MM.1S (cell line): Measurements from ENCODE around the gene CEMP1.

Source experiments
- DNase-seq: peaks from one replicate; pipeline ENCODE4 v3.0.0-alpha.2; 2015
- H2AFZ ChIP-seq: fragments of 300-600 bp; sonication (generic); 2 replicates; pipeline ENCODE4 v1.6.0; 2016; ENCODE audit warnings: antibody characterized with exemption, low read length
- H3F3A ChIP-seq: fragments of 300-600 bp; sonication (generic); 2 replicates; pipeline ENCODE4 v1.6.1; 2016; ENCODE audit warnings: mild to moderate bottlenecking, antibody characterized with exemption, low read length, moderate library complexity, mixed read lengths; ENCODE audit not compliant: insufficient read depth
- H3K27ac ChIP-seq: fragments of 300-600 bp; sonication (generic); 2 replicates; pipeline ENCODE4 v1.5.1; 2016; ENCODE audit warnings: mild to moderate bottlenecking, low read length
- H3K27me3 ChIP-seq: fragments of 300-600 bp; sonication (generic); replicated peaks from 2 replicates; pipeline ENCODE4 v1.6.0; 2016; ENCODE audit warnings: low read length; ENCODE audit not compliant: insufficient read depth
- H3K36me3 ChIP-seq: fragments of 300-600 bp; sonication (generic); replicated peaks from 2 replicates; pipeline ENCODE4 v1.6.1; 2016; ENCODE audit warnings: mild to moderate bottlenecking, low read length, mixed read lengths; ENCODE audit not compliant: insufficient read depth
- H3K4me1 ChIP-seq: fragments of 300-600 bp; sonication (generic); 2 replicates; pipeline ENCODE4 v1.6.1; 2016; ENCODE audit warnings: low read length, mixed read lengths
- H3K4me2 ChIP-seq: fragments of 300-600 bp; sonication (generic); 2 replicates; pipeline ENCODE4 v1.6.0; 2016; ENCODE audit warnings: low read depth, low read length
- H3K4me3 ChIP-seq: fragments of 300-600 bp; sonication (generic); 2 replicates; pipeline ENCODE4 v1.5.1; 2016; ENCODE audit warnings: low read length, mixed read lengths
- H3K79me2 ChIP-seq: fragments of 300-600 bp; sonication (generic); 2 replicates; pipeline ENCODE4 v1.6.1; 2016; ENCODE audit warnings: mixed run types, low read length, mixed read lengths
- H3K9ac ChIP-seq: fragments of 300-600 bp; sonication (generic); 2 replicates; pipeline ENCODE4 v1.6.1; 2016; ENCODE audit warnings: low read length, mixed read lengths
- H3K9me2 ChIP-seq: fragments of 300-600 bp; sonication (generic); replicated peaks from 2 replicates; pipeline ENCODE4 v1.6.1; 2016; ENCODE audit warnings: mild to moderate bottlenecking, low read length, mixed read lengths; ENCODE audit not compliant: insufficient read depth
- H3K9me3 ChIP-seq: fragments of 300-600 bp; sonication (generic); replicated peaks from 2 replicates; pipeline ENCODE4 v1.6.1; 2016; ENCODE audit warnings: mild to moderate bottlenecking, low read length, mixed read lengths; ENCODE audit not compliant: insufficient read depth
- H4K20me1 ChIP-seq: fragments of 300-600 bp; sonication (generic); 2 replicates; pipeline ENCODE4 v1.6.1; 2016; ENCODE audit warnings: mild to moderate bottlenecking, low read length, moderate library complexity, mixed read lengths; ENCODE audit not compliant: insufficient read depth
- EZH2 ChIP-seq: fragments of 300-600 bp; sonication (generic); optimal IDR thresholded peaks from 2 replicates; pipeline ENCODE3; 2017; ENCODE audit warnings: low read depth, mild to moderate bottlenecking, antibody characterized with exemption, low read length, mixed read lengths
- EZH2phosphoT487 ChIP-seq: fragments of 300-600 bp; sonication (generic); IDR thresholded peaks from 2 replicates; pipeline ENCODE4 v1.6.1; 2018; ENCODE audit warnings: antibody characterized with exemption, low read length
- TF ChIP-seq, protein P1 (sequence below): fragments of 300-600 bp; sonication (generic); IDR thresholded peaks from 2 replicates; pipeline ENCODE4 v1.5.1; 2016; ENCODE audit warnings: antibody characterized with exemption, low read length, mixed read lengths

Gene CEMP1

DNA sequence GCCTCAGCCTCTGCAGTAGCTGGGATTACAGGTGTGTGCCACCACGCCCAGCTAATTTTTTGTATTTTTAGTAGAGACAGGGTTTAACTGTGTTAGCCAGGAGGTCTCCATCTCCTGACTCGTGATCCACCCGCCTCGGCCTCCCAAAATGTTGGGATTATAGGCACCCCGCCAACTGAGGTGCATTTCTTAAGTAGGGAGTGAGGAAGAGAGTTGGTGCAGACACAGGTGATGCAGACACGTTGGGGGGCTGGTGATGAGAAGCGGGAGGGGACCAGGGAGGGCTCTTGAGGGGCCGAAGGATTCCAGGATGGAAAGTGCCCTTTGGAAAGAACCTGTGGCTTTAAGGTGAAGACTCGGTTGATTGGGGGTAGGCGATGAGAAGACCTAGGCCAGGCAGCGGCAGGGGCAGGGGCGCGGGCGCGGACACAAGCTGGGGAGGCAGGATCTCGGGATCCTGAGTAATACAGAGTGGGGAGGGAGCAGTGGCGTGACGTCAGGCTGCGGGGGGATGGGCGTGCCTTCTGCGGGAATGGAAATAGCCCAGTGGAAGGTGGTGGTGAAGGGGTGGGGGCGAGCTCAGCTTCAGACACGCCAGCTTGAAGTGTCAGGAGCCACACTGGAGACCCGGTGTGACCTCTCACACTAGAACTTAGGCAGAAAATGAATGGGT, 19.9 kb downstream of the CEMP1 start:
- peaks cover 15% of the 10 kb centered on the region; the same call in 1 of the 2 replicates for H3F3A ChIP-seq
- peaks cover 25% of the 10 kb centered on the region for H3K79me2 ChIP-seq
- H4K20me1 ChIP-seq: peaks cover 2% of the 10 kb centered on the region; the same call in 1 of the 2 replicates
- no peaks in the 10 kb centered on the region for H3K9me2 ChIP-seq
- no peak for DNase-seq
- no peaks in the 10 kb centered on the region for H3K27me3 ChIP-seq
- no peaks in the 10 kb centered on the region for H3K9me3 ChIP-seq
- no peak overlapping the region for H3K27ac ChIP-seq
- H3K36me3 ChIP-seq: no peaks in the 10 kb centered on the region
- no peak overlapping the region for H3K4me3 ChIP-seq
- no peak overlapping the region for H2AFZ ChIP-seq
- TF ChIP-seq EZH2: no peak
- TF ChIP-seq, protein P1, sequence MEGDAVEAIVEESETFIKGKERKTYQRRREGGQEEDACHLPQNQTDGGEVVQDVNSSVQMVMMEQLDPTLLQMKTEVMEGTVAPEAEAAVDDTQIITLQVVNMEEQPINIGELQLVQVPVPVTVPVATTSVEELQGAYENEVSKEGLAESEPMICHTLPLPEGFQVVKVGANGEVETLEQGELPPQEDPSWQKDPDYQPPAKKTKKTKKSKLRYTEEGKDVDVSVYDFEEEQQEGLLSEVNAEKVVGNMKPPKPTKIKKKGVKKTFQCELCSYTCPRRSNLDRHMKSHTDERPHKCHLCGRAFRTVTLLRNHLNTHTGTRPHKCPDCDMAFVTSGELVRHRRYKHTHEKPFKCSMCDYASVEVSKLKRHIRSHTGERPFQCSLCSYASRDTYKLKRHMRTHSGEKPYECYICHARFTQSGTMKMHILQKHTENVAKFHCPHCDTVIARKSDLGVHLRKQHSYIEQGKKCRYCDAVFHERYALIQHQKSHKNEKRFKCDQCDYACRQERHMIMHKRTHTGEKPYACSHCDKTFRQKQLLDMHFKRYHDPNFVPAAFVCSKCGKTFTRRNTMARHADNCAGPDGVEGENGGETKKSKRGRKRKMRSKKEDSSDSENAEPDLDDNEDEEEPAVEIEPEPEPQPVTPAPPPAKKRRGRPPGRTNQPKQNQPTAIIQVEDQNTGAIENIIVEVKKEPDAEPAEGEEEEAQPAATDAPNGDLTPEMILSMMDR: no peak
- TF ChIP-seq EZH2phosphoT487: no peak
- peaks cover 32% of the 10 kb centered on the region for H3K4me1 ChIP-seq
- H3K9ac ChIP-seq: no peak overlapping the region
- H3K4me2 ChIP-seq: no peak overlapping the region

DNA sequence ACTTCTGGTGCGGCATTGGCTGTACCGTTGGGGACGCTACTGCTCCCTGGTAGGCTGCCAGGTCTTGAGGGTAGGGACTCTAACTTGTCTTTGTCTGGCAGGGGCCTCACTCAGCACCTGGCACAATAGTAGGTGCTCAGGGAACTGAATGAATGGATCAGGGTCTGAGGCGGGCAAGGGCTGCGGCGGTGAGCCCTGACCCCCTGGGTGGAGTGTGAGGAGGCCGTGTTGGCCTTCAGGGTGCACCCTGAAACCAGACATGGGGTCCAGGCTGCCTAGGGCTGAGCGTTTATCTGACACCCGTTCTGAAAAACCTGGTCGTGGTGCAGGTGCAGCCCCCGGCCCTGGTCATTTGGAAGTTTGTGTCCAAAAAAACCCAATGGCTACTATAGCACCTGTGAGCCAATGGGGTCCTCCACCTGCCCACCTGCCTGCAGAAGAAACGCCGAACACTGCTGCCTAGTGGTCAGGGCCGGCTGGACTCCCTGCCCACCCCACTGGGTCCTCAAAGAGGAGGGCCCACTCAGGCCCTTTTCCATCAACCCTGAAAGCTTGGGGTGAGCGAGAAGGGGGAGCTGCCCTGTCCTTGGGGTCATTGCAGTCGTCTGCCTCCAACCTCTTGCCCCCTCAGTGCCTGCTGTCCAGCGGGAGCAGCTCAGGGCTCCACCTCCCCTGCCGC, 22.3 kb downstream of the CEMP1 start:
- Histone ChIP-seq H3K4me3 (no peak overlapping the region), H3F3A (peaks cover 15% of the 10 kb centered on the region; the same call in 1 of the 2 replicates), H3K79me2 (peaks cover 1% of the 10 kb centered on the region), H3K9ac (no peak overlapping the region), H3K9me3 (no peaks in the 10 kb centered on the region), H3K27me3 (no peaks in the 10 kb centered on the region), H3K4me1 (peaks cover 28% of the 10 kb centered on the region), H3K36me3 (no peaks in the 10 kb centered on the region), H2AFZ (no peak overlapping the region), H3K9me2 (no peaks in the 10 kb centered on the region), H4K20me1 (no peaks in the 10 kb centered on the region), H3K27ac (no peak overlapping the region), H3K4me2 (no peak overlapping the region)
- TF ChIP-seq EZH2phosphoT487 (no peak), EZH2 (no peak)
- TF ChIP-seq, protein P1: no peak
- DNase-seq: no peak

DNA sequence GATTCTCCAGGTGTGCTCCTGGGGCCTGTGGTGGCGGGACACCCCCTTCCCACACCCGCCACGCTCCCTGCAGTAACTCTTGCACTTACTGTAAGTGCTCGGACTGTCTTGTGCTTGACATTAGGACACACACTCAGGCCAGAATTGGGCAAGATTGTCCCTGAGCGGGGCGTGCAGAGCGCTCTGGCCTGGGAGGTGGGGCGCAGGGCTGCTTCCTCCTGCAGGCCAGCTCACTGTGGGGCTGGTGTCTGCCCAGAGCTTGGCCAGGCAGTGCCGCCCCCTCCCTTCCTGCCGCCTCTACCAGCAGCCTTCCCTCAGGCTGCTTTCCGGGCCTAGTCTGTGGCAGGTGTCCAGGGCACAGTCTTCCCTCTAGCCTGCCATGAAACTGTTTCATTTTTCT, 23.5 kb downstream of the CEMP1 start:
- TF ChIP-seq EZH2: no peak
- TF ChIP-seq, protein P1: no peak
- no peak for TF ChIP-seq EZH2phosphoT487
- Histone ChIP-seq H3K4me1 (peaks cover 22% of the 10 kb centered on the region), H3K4me2 (peak overlapping the region; percentile 38; the same call in 1 of the 2 replicates), H3F3A (peaks cover 9% of the 10 kb centered on the region; the same call in 1 of the 2 replicates), H3K9me2 (no peaks in the 10 kb centered on the region), H4K20me1 (no peaks in the 10 kb centered on the region), H3K36me3 (no peaks in the 10 kb centered on the region), H3K27me3 (no peaks in the 10 kb centered on the region), H3K79me2 (no peaks in the 10 kb centered on the region), H3K27ac (peak overlapping the region; percentile 46; the same call in 1 of the 2 replicates), H3K9ac (no peak overlapping the region; the same call in 1 of the 2 replicates), H3K4me3 (no peak overlapping the region), H2AFZ (peak overlapping the region; percentile 59), H3K9me3 (no peaks in the 10 kb centered on the region)
- DNase-seq: no peak
